ENCODE results near the gene EDN3. TPM values are rescaled to one million over a fixed set of nuclear protein-coding genes. Genes with fewer than 3 reads are reported as not detected.

Gene EDN3
- total and polyA plus RNA-seq, 2 experiments from 2014 or later = 0.13 to 0.17 TPM

- no peaks in the 10 kb centered on the region for H3K27me3 ChIP-seq (ENCODE audit: insufficient read depth)
- peaks cover 4% of the 10 kb centered on the region for H3K27me3 Mint-ChIP-seq (ENCODE audit: insufficient read depth, low read depth, poor library complexity)
- peak; percentile 25 for DNase-seq (ENCODE audit: low spot score)
- H3K9me2 ChIP-seq (ENCODE audit: insufficient read depth) = no peaks in the 10 kb centered on the region
- peak overlapping the region; percentile 2; the same call in 1 of the 2 replicates for H3K27ac Mint-ChIP-seq
- no peak for TF ChIP-seq POLR2AphosphoS5 (IDR thresholded peaks at IDR 0.05; ENCODE audit: low read depth)
- no peak for TF ChIP-seq EZH2 (IDR thresholded peaks at IDR 0.05; ENCODE audit: low read depth, unreplicated experiment)
- no peak for TF ChIP-seq EZH2phosphoT487 (IDR thresholded peaks at IDR 0.05; ENCODE audit: unreplicated experiment)
- TF ChIP-seq REST (IDR thresholded peaks at IDR 0.05; ENCODE audit: unreplicated experiment) = no peak
- TF ChIP-seq ZNF331 (CRISPR knock-in tag; IDR thresholded peaks at IDR 0.05; ENCODE audit: low read depth) = no peak
- TF ChIP-seq ZNF462 (CRISPR knock-in tag; IDR thresholded peaks at IDR 0.05) = peak; percentile 87; the same call in 1 of the 2 replicates
- no peak for TF ChIP-seq JUNB (IDR thresholded peaks at IDR 0.05; ENCODE audit: unreplicated experiment)
- TF ChIP-seq ZNF114 (CRISPR knock-in tag; IDR thresholded peaks at IDR 0.05) = 0 out of 2 replicates have a peak, but pooled peaks have one; percentile 24
- TF ChIP-seq NANOG (IDR thresholded peaks at IDR 0.05; ENCODE audit: borderline replicate concordance) = peak; percentile 46; the same call in 1 of the 2 replicates
- no peak for TF ChIP-seq STAT1 (IDR thresholded peaks at IDR 0.05; ENCODE audit: unreplicated experiment)
- TF ChIP-seq CREB1 (CRISPR knock-in tag; IDR thresholded peaks at IDR 0.05; ENCODE audit: low read depth) = no peak
- H3K36me3 Mint-ChIP-seq (ENCODE audit: low read depth) = no peaks in the 10 kb centered on the region
- H3F3A ChIP-seq (replicated peaks; ENCODE audit: low read depth) = no peaks in the 10 kb centered on the region
- H3K4me1 ChIP-seq (ENCODE audit: insufficient read depth) = peaks cover 19% of the 10 kb centered on the region
- no peak overlapping the region for H3K4me3 ChIP-seq
- no peak overlapping the region for H3K27ac ChIP-seq (ENCODE audit: low read depth)
- ATAC-seq = peak; percentile 96
- H3K36me3 ChIP-seq (ENCODE audit: insufficient read depth) = no peaks in the 10 kb centered on the region
- peak overlapping the region; percentile 28; the same call in 1 of the 3 replicates for H3K4me3 Mint-ChIP-seq
- H4K20me1 ChIP-seq (replicated peaks; ENCODE audit: insufficient read depth) = no peaks in the 10 kb centered on the region
- no peaks in the 10 kb centered on the region for H3K79me2 ChIP-seq (replicated peaks; ENCODE audit: insufficient read depth)
- no peak overlapping the region for H2AFZ ChIP-seq
- H3K4me1 Mint-ChIP-seq = peaks cover 23% of the 10 kb centered on the region
- no peaks in the 10 kb centered on the region for H3K9me3 Mint-ChIP-seq
- peak overlapping the region; percentile 36 for H3K4me2 ChIP-seq
Measured at GRCh38 chr20:59268870-59269269, 31.5 kb upstream of the EDN3 start.

All from GM23338 (cell line).